Daoy (cell line): ENCODE measurements around the gene KRT77. TPM values are rescaled to one million over a fixed set of nuclear protein-coding genes. Genes with fewer than 3 reads are reported as not detected.
"Not testable (repeated sequence)": the region's sequence is repeated elsewhere in the genome, so short reads cannot be mapped to it uniquely, and the experiment has no call there.

Source experiments
- DNase-seq: peaks from one replicate; pipeline ENCODE4 v3.0.0-alpha.2; 2015; ENCODE audit warnings: low read depth
- total RNA-seq: library from RNA; depleted of rRNA; stranded (reverse); fragments of >200 nt; shearing (Covaris generic); gene quantifications from 2 replicates; pipeline ENCODE4 v1.2.3, GENCODE V29; 2014

Gene KRT77
- total RNA-seq, 1 experiment from 2014 or later: not detected

- no peak for DNase-seq
These were observed 19.4 kb upstream of the KRT77 start for GRCh38 chr12:52722680-52723079.

GRCh38 chr12:52721838-52722470, 18.6 kb upstream of the KRT77 start:
- no peak for DNase-seq

GRCh38 chr12:52720365-52720886, 17.1 kb upstream of the KRT77 start:
- peak; percentile 45 for DNase-seq

- DNase-seq: no peak
These were observed 12.7 kb upstream of the KRT77 start for GRCh38 chr12:52716061-52716460.

- peak; percentile 28 for DNase-seq
These were observed 12.1 kb upstream of the KRT77 start for GRCh38 chr12:52715416-52715815.

- no peak for DNase-seq
These were observed 11.6 kb upstream of the KRT77 start for GRCh38 chr12:52714887-52715281.

- peak; percentile 50 for DNase-seq
These were observed 10.9 kb upstream of the KRT77 start for GRCh38 chr12:52713960-52714886.

- not testable (repeated sequence) for DNase-seq
These were observed 8.8 kb upstream of the KRT77 start for GRCh38 chr12:52712122-52712521.

GRCh38 chr12:52710730-52711129, 7.4 kb upstream of the KRT77 start:
- no peak for DNase-seq

- no peak for DNase-seq
These were observed 4.7 kb upstream of the KRT77 start for GRCh38 chr12:52708010-52708409.

GRCh38 chr12:52704464-52704863, 1.1 kb upstream of the KRT77 start:
- DNase-seq: no peak

GRCh38 chr12:52703878-52704277, 554 bp upstream of the KRT77 start:
- no peak for DNase-seq

GRCh38 chr12:52702338-52702737, 986 bp downstream of the KRT77 start:
- no peak for DNase-seq

- no peak for DNase-seq
These were observed 2.0 kb downstream of the KRT77 start for GRCh38 chr12:52701281-52701680.

- DNase-seq: no peak
These were observed 3.4 kb downstream of the KRT77 start for GRCh38 chr12:52699960-52700359.

GRCh38 chr12:52699373-52699772, 4.0 kb downstream of the KRT77 start:
- DNase-seq: no peak

GRCh38 chr12:52698651-52699340, 4.5 kb downstream of the KRT77 start:
- no peak for DNase-seq

GRCh38 chr12:52697058-52697582, 6.2 kb downstream of the KRT77 start:
- no peak for DNase-seq

GRCh38 chr12:52696588-52696987, 6.7 kb downstream of the KRT77 start:
- DNase-seq: no peak

- no peak for DNase-seq
These were observed 8.3 kb downstream of the KRT77 start for GRCh38 chr12:52695039-52695438.

GRCh38 chr12:52694151-52694550, 9.2 kb downstream of the KRT77 start:
- DNase-seq: no peak

GRCh38 chr12:52693261-52693660, 10.1 kb downstream of the KRT77 start:
- DNase-seq: no peak
